Measurements from ENCODE around the gene CCDC57.

The CCDC57 gene

DNA sequence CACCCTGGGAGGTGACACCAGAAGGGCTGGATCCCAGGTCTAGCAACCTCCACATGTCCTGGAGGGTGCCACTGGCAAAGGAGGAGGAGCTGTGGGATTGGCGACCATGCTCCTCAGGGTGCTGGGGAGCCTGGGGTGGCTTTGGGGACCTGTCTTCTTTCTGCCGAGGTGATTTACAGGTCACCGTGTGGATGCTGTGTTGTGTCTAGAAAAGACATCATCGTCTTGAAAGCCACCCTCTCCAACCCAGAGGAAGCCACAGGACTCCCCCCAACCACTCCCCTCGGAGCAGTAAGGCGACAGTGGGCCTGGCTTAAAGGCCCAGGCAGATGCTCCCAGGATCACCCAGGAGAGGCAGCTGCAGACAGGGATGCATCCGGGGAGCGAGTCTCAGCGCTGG is 84.9 kb downstream of the CCDC57 start:
- TF ChIP-seq TAF1 (IDR thresholded peaks at IDR 0.05; ENCODE audit: borderline replicate concordance, insufficient read depth, low read length) (no peak), FOXP2 (optimal IDR thresholded peaks at IDR 0.05; ENCODE audit: borderline replicate concordance, extremely low read depth, extremely low read length, insufficient read depth) (no peak), POLR2AphosphoS5 (IDR thresholded peaks at IDR 0.05; ENCODE audit: low read depth, low read length) (no peak), SIN3A (IDR thresholded peaks at IDR 0.05; ENCODE audit: borderline replicate concordance, insufficient read depth, low read length) (no peak)
- TF ChIP-seq, protein P1, sequence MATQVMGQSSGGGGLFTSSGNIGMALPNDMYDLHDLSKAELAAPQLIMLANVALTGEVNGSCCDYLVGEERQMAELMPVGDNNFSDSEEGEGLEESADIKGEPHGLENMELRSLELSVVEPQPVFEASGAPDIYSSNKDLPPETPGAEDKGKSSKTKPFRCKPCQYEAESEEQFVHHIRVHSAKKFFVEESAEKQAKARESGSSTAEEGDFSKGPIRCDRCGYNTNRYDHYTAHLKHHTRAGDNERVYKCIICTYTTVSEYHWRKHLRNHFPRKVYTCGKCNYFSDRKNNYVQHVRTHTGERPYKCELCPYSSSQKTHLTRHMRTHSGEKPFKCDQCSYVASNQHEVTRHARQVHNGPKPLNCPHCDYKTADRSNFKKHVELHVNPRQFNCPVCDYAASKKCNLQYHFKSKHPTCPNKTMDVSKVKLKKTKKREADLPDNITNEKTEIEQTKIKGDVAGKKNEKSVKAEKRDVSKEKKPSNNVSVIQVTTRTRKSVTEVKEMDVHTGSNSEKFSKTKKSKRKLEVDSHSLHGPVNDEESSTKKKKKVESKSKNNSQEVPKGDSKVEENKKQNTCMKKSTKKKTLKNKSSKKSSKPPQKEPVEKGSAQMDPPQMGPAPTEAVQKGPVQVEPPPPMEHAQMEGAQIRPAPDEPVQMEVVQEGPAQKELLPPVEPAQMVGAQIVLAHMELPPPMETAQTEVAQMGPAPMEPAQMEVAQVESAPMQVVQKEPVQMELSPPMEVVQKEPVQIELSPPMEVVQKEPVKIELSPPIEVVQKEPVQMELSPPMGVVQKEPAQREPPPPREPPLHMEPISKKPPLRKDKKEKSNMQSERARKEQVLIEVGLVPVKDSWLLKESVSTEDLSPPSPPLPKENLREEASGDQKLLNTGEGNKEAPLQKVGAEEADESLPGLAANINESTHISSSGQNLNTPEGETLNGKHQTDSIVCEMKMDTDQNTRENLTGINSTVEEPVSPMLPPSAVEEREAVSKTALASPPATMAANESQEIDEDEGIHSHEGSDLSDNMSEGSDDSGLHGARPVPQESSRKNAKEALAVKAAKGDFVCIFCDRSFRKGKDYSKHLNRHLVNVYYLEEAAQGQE (IDR thresholded peaks at IDR 0.05; ENCODE audit: insufficient read depth in 1 of 2, low read depth in 2 of 2, low read length in 2 of 2): no peak

DNA sequence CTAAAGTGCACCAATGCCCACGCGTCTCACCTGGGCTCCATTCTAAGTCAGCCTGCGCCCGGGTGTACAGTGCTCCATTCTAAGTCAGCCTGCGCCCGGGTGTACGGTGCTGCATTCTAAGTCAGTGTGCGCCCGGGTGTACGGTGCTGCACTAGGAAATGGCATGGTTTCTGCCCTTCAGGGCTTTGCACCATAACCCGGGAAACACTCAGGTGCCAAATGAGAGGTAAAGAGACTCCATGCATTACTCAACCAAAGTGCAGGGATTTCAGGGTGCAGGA is 85.4 kb downstream of the CCDC57 start:
- no peak for TF ChIP-seq POLR2AphosphoS5 (IDR thresholded peaks at IDR 0.05; ENCODE audit: low read depth, low read length)
- TF ChIP-seq TAF1 (IDR thresholded peaks at IDR 0.05; ENCODE audit: borderline replicate concordance, insufficient read depth, low read length): no peak
- no peak for TF ChIP-seq FOXP2 (optimal IDR thresholded peaks at IDR 0.05; ENCODE audit: borderline replicate concordance, extremely low read depth, extremely low read length, insufficient read depth)

DNA sequence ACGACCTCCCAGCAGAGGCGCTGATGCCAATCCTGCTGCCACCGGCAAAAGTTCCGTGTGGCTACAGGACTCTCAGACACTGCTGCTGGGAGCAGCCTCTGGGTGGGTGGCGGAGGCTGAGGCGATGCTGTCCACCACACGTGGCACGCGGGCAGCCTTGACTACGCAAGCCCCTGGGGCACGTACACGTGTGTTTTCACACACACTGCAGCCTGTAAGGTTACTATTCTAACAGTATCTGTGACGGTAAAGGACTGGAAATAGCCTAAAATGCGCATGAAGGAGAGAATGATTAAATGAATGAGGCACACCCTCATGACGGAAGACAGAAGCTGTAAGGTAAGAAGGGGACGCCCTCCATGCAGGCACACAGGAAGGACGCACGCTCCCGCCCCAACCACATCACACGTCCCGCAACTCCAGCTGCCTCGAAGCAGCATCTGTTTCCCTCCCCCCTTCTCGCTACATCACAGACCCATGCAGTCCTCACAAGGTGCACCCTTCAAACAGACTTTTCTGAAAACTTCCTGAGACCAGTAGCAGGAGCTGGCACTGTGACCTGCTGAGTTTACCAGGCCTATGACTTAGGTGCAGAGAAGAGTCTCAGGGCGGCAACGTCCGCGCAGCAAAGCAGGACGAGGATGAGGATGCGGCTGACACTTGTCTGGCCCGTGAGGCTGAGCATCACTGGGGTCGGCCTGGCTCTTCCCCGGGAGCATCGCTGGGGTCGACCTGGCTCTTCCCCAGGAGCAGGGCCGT is 85.9 kb downstream of the CCDC57 start:
- TF ChIP-seq POLR2AphosphoS5 (IDR thresholded peaks at IDR 0.05; ENCODE audit: low read depth, low read length): no peak
- TF ChIP-seq, protein P1 (IDR thresholded peaks at IDR 0.05; ENCODE audit: insufficient read depth in 1 of 2, low read depth in 2 of 2, low read length in 2 of 2): no peak
- TF ChIP-seq TAF1 (IDR thresholded peaks at IDR 0.05; ENCODE audit: borderline replicate concordance, insufficient read depth, low read length): no peak
- no peak for TF ChIP-seq FOXP2 (optimal IDR thresholded peaks at IDR 0.05; ENCODE audit: borderline replicate concordance, extremely low read depth, extremely low read length, insufficient read depth)
- no peak for TF ChIP-seq SIN3A (IDR thresholded peaks at IDR 0.05; ENCODE audit: borderline replicate concordance, insufficient read depth, low read length)

DNA sequence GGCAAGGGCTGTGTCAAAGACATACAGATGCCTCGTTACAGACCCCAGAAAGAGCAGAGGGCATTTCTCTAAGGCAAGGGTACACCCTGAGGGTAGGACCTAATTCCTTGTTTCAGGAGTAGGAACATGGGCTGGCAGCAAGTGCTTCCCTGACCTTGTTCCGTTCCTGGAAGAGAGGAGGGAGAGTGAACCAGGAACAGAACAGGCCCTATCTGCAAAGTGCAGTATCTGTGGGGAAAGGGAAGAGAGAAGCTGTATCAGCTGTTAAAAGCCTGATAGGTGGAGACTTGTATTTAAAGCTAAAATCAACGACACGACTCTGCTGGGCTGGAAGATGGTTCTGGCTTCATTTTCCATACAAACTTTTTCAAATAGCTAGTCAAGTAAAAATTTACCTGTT is 88.5 kb downstream of the CCDC57 start:
- TF ChIP-seq POLR2AphosphoS5 (IDR thresholded peaks at IDR 0.05; ENCODE audit: low read depth, low read length) (no peak), FOXP2 (optimal IDR thresholded peaks at IDR 0.05; ENCODE audit: borderline replicate concordance, extremely low read depth, extremely low read length, insufficient read depth) (no peak), TAF1 (IDR thresholded peaks at IDR 0.05; ENCODE audit: borderline replicate concordance, insufficient read depth, low read length) (no peak), SIN3A (IDR thresholded peaks at IDR 0.05; ENCODE audit: borderline replicate concordance, insufficient read depth, low read length) (no peak)
- TF ChIP-seq, protein P1 (IDR thresholded peaks at IDR 0.05; ENCODE audit: insufficient read depth in 1 of 2, low read depth in 2 of 2, low read length in 2 of 2): no peak

DNA sequence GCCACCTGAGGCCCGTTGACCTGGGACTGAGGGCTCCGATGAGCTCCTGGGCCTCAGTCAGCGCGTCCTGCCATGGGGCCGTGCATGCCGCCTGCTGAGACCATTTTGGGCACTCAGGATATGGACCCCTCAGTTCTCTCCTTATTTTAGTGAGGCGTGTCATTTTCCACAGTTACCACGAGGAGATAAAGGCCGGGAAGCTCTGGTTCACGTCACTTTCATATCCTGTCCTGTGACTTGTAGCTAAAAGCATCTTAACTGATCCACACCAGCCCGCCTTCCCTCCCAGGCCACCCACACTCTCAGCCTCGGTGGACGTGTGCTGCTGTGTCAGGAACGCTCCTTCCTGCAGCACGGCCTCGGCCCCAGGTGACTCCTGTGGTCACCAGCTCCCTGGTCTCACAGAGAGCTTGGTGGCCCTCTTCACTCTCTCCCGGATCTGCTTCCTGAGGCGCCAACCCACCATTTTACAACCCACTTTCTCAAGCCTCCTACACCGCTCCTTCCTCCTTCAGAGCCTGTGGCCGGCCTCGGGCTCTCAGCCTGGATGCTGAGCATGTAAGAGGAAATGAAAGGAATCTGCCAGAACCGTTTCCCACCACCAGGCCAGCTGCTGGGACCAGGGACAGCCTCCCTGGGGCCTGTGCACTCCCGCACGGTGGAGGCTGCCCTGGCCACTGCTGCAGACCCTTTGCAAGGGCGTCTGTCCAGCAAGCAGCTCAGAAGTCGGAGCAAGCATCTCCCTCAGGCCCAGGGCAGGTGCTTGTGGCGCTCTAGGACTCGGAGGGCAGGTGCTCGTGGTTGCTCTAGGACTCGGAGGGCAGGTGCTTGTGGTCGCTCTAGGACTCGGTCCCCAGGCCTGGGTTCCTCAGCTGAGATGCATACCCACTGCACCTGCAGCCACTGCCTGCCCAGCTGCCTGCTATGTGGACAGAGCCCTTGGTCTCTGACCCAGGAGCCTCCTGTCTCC is 90.7 kb downstream of the CCDC57 start:
- TF ChIP-seq TAF1 (IDR thresholded peaks at IDR 0.05; ENCODE audit: borderline replicate concordance, insufficient read depth, low read length) (no peak), SIN3A (IDR thresholded peaks at IDR 0.05; ENCODE audit: borderline replicate concordance, insufficient read depth, low read length) (no peak), POLR2AphosphoS5 (IDR thresholded peaks at IDR 0.05; ENCODE audit: low read depth, low read length) (no peak), FOXP2 (optimal IDR thresholded peaks at IDR 0.05; ENCODE audit: borderline replicate concordance, extremely low read depth, extremely low read length, insufficient read depth) (no peak)
- TF ChIP-seq, protein P1 (IDR thresholded peaks at IDR 0.05; ENCODE audit: insufficient read depth in 1 of 2, low read depth in 2 of 2, low read length in 2 of 2): no peak

Data from PFSK-1 (cell line).